IMR-90 (cell line): ENCODE data around the gene DIP2C. TPM values are rescaled to one million over a fixed set of nuclear protein-coding genes. Genes with fewer than 3 reads are reported as not detected.

Source experiments
- ATAC-seq: fragments of 200-7000 bp; cut with Tn5 transposase; 2 replicates; pipeline ENCODE4 v1.9.1; 2020; ENCODE audit warnings: low read depth, mild to moderate bottlenecking, moderate library complexity
- BruUV-seq: library from RNA; stranded (reverse); fragments of 400-500 nt; replicated peaks from 2 replicates; lab custom pipeline; 2021; lab: Mats Ljungman, UMichigan
- CTCF ChIA-PET: fragments of 300-600 bp; formaldehyde crosslinking; extraction: SDS; loops from one replicate; lab custom pipeline; 2021; ENCODE audit warnings: antibody characterized with exemption; lab: Yijun Ruan, JAX
- POLR2A ChIA-PET: fragments of 300-600 bp; sonication (Branson Sonifier 250); formaldehyde crosslinking; loops from one replicate; lab custom pipeline; 2022; ENCODE audit warnings: antibody characterized with exemption; ENCODE audit not compliant: unreplicated experiment; lab: Charles Lee
- DNase-seq: peaks from one replicate; pipeline ENCODE4 v3.0.0; 2013
- H2AFZ ChIP-seq: replicated peaks from 2 replicates; pipeline ENCODE3; 2013; ENCODE audit warnings: low read length, mild to moderate bottlenecking; ENCODE audit not compliant: poor library complexity
- H2AK5ac ChIP-seq: 2 replicates; pipeline ENCODE4 v1.6.1; 2013; ENCODE audit warnings: low read depth, low read length, inconsistent platforms
- H2AK9ac ChIP-seq: replicated peaks from 2 replicates; pipeline ENCODE3; 2013; ENCODE audit warnings: mild to moderate bottlenecking, low read depth, low read length, moderate library complexity; ENCODE audit not compliant: poor library complexity
- H2BK120ac ChIP-seq: 2 replicates; pipeline ENCODE4 v1.6.1; 2013; ENCODE audit warnings: low read depth, low read length, inconsistent platforms
- H2BK15ac ChIP-seq: 3 replicates; pipeline ENCODE4 v1.6.1; 2013; ENCODE audit warnings: low read depth, low read length, inconsistent platforms
- H2BK20ac ChIP-seq: 2 replicates; pipeline ENCODE4 v1.6.1; 2013; ENCODE audit warnings: low read depth, mild to moderate bottlenecking, inconsistent platforms, low read length, moderate library complexity
- H2BK5ac ChIP-seq: 2 replicates; pipeline ENCODE4 v1.6.1; 2013; ENCODE audit warnings: mild to moderate bottlenecking, low read depth, low read length, inconsistent platforms; ENCODE audit not compliant: poor library complexity, severe bottlenecking
- H3K14ac ChIP-seq: replicated peaks from 2 replicates; pipeline ENCODE4 v1.6.1; 2013; ENCODE audit warnings: low read depth, low read length, inconsistent platforms
- H3K18ac ChIP-seq: 2 replicates; pipeline ENCODE4 v1.6.1; 2013; ENCODE audit warnings: low read depth, low read length, control low read depth
- H3K23ac ChIP-seq: 2 replicates; pipeline ENCODE4 v1.6.1; 2013; ENCODE audit warnings: low read depth, low read length, inconsistent platforms
- H3K27ac ChIP-seq: 2 replicates; pipeline ENCODE4 v1.5.1; 2013; ENCODE audit warnings: mild to moderate bottlenecking, control low read depth, low read length; ENCODE audit not compliant: insufficient read depth
- H3K27me3 ChIP-seq: 2 replicates; pipeline ENCODE4 v1.6.1; 2013; ENCODE audit warnings: low read length; ENCODE audit not compliant: control insufficient read depth, insufficient read depth
- H3K36me3 ChIP-seq: 2 replicates; pipeline ENCODE4 v1.6.1; 2013; ENCODE audit warnings: low read length, mixed read lengths; ENCODE audit not compliant: control insufficient read depth, insufficient read depth
- H3K4ac ChIP-seq: 2 replicates; pipeline ENCODE4 v1.6.1; 2013; ENCODE audit warnings: low read depth, low read length, inconsistent platforms
- H3K4me1 ChIP-seq: 2 replicates; pipeline ENCODE4 v1.6.1; 2013; ENCODE audit warnings: low read length, mixed read lengths; ENCODE audit not compliant: control insufficient read depth, insufficient read depth
- H3K4me2 ChIP-seq: 2 replicates; pipeline ENCODE4 v1.6.1; 2013; ENCODE audit warnings: low read depth, mild to moderate bottlenecking, control low read depth, low read length, moderate library complexity
- H3K4me3 ChIP-seq: 2 replicates; pipeline ENCODE4 v1.5.1; 2013; ENCODE audit warnings: low read depth, mild to moderate bottlenecking, control low read depth, low read length, moderate library complexity; ENCODE audit not compliant: insufficient read depth
- H3K56ac ChIP-seq: 2 replicates; pipeline ENCODE4 v1.6.1; 2013; ENCODE audit warnings: low read length, inconsistent platforms; ENCODE audit not compliant: insufficient read depth; ENCODE audit errors: extremely low read depth
- H3K79me1 ChIP-seq, 2 experiments: 2 replicates each; pipeline ENCODE4 v1.6.1; 2013; ENCODE audit warnings: low read length in 2 of 2, inconsistent platforms in 1 of 2, low read depth in 1 of 2
- H3K9ac ChIP-seq: 2 replicates; pipeline ENCODE4 v1.6.1; 2013; ENCODE audit warnings: low read depth, low read length, control low read depth
- H3K9me1 ChIP-seq: 2 replicates; pipeline ENCODE4 v1.6.1; 2013; ENCODE audit warnings: low read length, inconsistent platforms; ENCODE audit not compliant: insufficient read depth
- H3K9me3 ChIP-seq: 2 replicates; pipeline ENCODE4 v1.6.1; 2013; ENCODE audit warnings: low read length; ENCODE audit not compliant: control insufficient read depth, insufficient read depth
- H4K20me1 ChIP-seq: 2 replicates; pipeline ENCODE4 v1.6.1; 2013; ENCODE audit warnings: low read length, inconsistent platforms; ENCODE audit not compliant: insufficient read depth
- H4K5ac ChIP-seq: 2 replicates; pipeline ENCODE4 v1.6.1; 2013; ENCODE audit warnings: mild to moderate bottlenecking, low read depth, low read length, control low read depth
- H4K8ac ChIP-seq, 2 experiments: 2 replicates each; pipeline ENCODE4 v1.6.1; 2013; ENCODE audit warnings: low read depth in 2 of 2, low read length in 2 of 2, control low read depth in 1 of 2, inconsistent platforms in 1 of 2
- H4K91ac ChIP-seq: 2 replicates; pipeline ENCODE4 v1.6.1; 2013; ENCODE audit warnings: low read depth, low read length, inconsistent platforms; ENCODE audit not compliant: insufficient read depth
- BHLHE40 ChIP-seq: fragments of 150-350 bp; IDR thresholded peaks from 2 replicates; pipeline ENCODE4 v1.6.1; 2016; ENCODE audit warnings: mild to moderate bottlenecking, low read depth, low read length
- CEBPB ChIP-seq: IDR thresholded peaks from 2 replicates; pipeline ENCODE4 v1.6.1; 2012; ENCODE audit warnings: low read depth, low read length, improper control_type of control experiment
- CHD1 ChIP-seq: IDR thresholded peaks from 2 replicates; pipeline ENCODE4 v1.6.1; 2012; ENCODE audit warnings: low read depth, low read length, improper control_type of control experiment
- CTCF ChIP-seq: conservative IDR thresholded peaks from 2 replicates; pipeline ENCODE4 v1.5.1; 2012; ENCODE audit warnings: mild to moderate bottlenecking, low read depth, low read length, improper control_type of control experiment
- FOS ChIP-seq: fragments of 150-350 bp; IDR thresholded peaks from 2 replicates; pipeline ENCODE4 v1.6.1; 2016; ENCODE audit warnings: low read depth, low read length
- MAFK ChIP-seq: IDR thresholded peaks from 2 replicates; pipeline ENCODE4 v1.6.1; 2012; ENCODE audit warnings: low read depth, low read length, improper control_type of control experiment
- MAZ ChIP-seq: IDR thresholded peaks from 2 replicates; pipeline ENCODE4 v1.6.1; 2012; ENCODE audit warnings: low read depth, mild to moderate bottlenecking, low read length, improper control_type of control experiment, moderate library complexity, borderline replicate concordance
- POLR2A ChIP-seq: IDR thresholded peaks from 2 replicates; pipeline ENCODE4 v1.6.1; 2012; ENCODE audit warnings: mild to moderate bottlenecking, low read depth, low read length
- RFX5 ChIP-seq: IDR thresholded peaks from 2 replicates; pipeline ENCODE4 v1.8.0; 2012; ENCODE audit warnings: low read depth, mild to moderate bottlenecking, low read length, moderate library complexity
- SMC3 ChIP-seq: fragments of 150-350 bp; IDR thresholded peaks from 2 replicates; pipeline ENCODE4 v1.6.1; 2016; ENCODE audit warnings: low read depth, mild to moderate bottlenecking, antibody characterized with exemption, low read length, moderate library complexity
- WGBS, 2 experiments: methylation state at CpG; one replicate each; pipeline versions ENCODE4 v1.1.5 to v1.1.7; 2013; ENCODE audit warnings: missing lambda C conversion rate in 2 of 2; ENCODE audit not compliant: insufficient read length in 1 of 2; ENCODE audit errors: extremely low coverage in 2 of 2; 5-methylcytosine and 5-hydroxymethylcytosine counted together
- dilution Hi-C: fragments of 300-500 bp; cut with HindIII; formaldehyde crosslinking; loops from one replicate; pipeline ENCODE4 v1.14.3; 2018; ENCODE audit warnings: low sequenced_read_pairs; ENCODE audit not compliant: unreplicated experiment
- in situ Hi-C: fragments of 300-500 bp; cut with MboI; formaldehyde crosslinking; loops from 3 replicates; pipeline ENCODE4 v1.14.3; 2019; ENCODE audit warnings: low sequenced_read_pairs, inconsistent platforms, mixed read lengths
- intact Hi-C: fragments of 100-400 bp; cut with micrococcal nuclease; formaldehyde crosslinking; loops from 2 replicates; pipeline ENCODE4 v1.10.0; 2022
- polyA plus RNA-seq, 3 experiments: library from polyadenylated mRNA; depleted of rRNA; stranded (reverse); fragments of >200 nt; gene quantifications; 2 replicates each; pipeline ENCODE4 v1.2.3, GENCODE V29; 2012; ENCODE audit warnings: low replicate concordance in 1 of 3
- total RNA-seq: library from RNA; depleted of rRNA; stranded (reverse); fragments of >200 nt; gene quantifications from 2 replicates; pipeline ENCODE4 v1.2.3, GENCODE V29; 2012
- TF ChIP-seq, protein P1 (sequence below): fragments of 150-350 bp; IDR thresholded peaks from 2 replicates; pipeline ENCODE4 v1.6.1; 2017; ENCODE audit warnings: mild to moderate bottlenecking, antibody characterized with exemption, low read length, low read depth

The DIP2C gene
- total and polyA plus RNA-seq, 2 of the 4 experiments (the other 2 are of a cell fraction) = 8.6 to 17.3 TPM

DNA sequence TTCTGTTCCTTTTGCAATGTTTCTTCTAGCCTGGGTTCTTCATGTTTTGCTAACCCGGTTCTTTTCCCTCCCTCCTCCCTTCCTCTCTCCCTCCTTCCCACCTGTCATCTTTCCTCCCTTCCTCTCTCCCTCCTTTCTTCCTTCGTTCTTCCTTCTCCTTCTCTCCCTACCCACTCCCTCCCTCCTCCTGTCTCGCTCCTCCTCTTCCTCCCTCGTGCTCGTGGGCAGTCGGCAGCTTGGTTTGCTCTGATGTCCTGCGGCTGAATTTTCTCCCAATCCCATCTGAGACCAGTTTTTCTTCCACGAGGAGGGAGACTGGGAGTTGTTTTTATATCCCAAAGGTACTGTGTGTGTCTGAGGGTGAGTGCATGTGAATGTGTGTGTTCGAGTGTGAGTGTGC lies 43.6 kb upstream of the DIP2C start:
- Histone ChIP-seq H2BK20ac (no peak overlapping the region), H3K9me3 (no peaks in the 10 kb centered on the region), H2BK15ac (no peak overlapping the region), H2BK5ac (no peak overlapping the region), H3K14ac (no peak overlapping the region), H3K27me3 (peaks cover 15% of the 10 kb centered on the region), H3K4me3 (no peak overlapping the region), H3K18ac (no peak overlapping the region), H2BK120ac (no peak overlapping the region), H3K9ac (no peak overlapping the region), H4K5ac (no peak overlapping the region), H3K36me3 (no peaks in the 10 kb centered on the region), H2AFZ (no peak overlapping the region), H3K23ac (no peak overlapping the region), H3K4me1 (no peaks in the 10 kb centered on the region), H4K91ac (no peak overlapping the region), H2AK9ac (no peak overlapping the region), H3K79me1 (no peaks in the 10 kb centered on the region), H3K4me2 (no peak overlapping the region), H3K9me1 (no peaks in the 10 kb centered on the region), H3K4ac (no peak overlapping the region), H4K8ac (no peak overlapping the region), H4K20me1 (no peaks in the 10 kb centered on the region), H3K56ac (no peak overlapping the region), H2AK5ac (no peak overlapping the region), H3K27ac (no peak overlapping the region)
- POLR2A ChIA-PET = no interaction called here
- no TSS peak for BruUV-seq
- in situ Hi-C loops (no loop called here), dilution Hi-C loops (no loop called here), intact Hi-C loops (loop anchor here (2.0 kb wide), 1 partner anchor 32 kb away; no protein-coding TSS in a partner anchor)
- WGBS, 2 experiments = no CpG with 5 or more reads among the region's 9 CpGs
- TF ChIP-seq RFX5 (no peak), BHLHE40 (no peak), SMC3 (no peak), MAFK (no peak), POLR2A (no peak), MAZ (no peak), CHD1 (no peak), CEBPB (no peak), CTCF (no peak), FOS (no peak)
- TF ChIP-seq, protein P1, sequence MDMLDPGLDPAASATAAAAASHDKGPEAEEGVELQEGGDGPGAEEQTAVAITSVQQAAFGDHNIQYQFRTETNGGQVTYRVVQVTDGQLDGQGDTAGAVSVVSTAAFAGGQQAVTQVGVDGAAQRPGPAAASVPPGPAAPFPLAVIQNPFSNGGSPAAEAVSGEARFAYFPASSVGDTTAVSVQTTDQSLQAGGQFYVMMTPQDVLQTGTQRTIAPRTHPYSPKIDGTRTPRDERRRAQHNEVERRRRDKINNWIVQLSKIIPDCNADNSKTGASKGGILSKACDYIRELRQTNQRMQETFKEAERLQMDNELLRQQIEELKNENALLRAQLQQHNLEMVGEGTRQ = no peak
- DNase-seq (no peak), ATAC-seq (no peak)
- CTCF ChIA-PET = no interaction called here
